Measurements from ENCODE around the gene CDKL2. TPM values are rescaled to one million over a fixed set of nuclear protein-coding genes. Genes with fewer than 3 reads are reported as not detected.

CDKL2 gene
- total RNA-seq (2022; extraction: Qiagen RNA extraction), result 0.56 to 1.3 TPM (median 0.78 TPM) in 5 replicates

DNA sequence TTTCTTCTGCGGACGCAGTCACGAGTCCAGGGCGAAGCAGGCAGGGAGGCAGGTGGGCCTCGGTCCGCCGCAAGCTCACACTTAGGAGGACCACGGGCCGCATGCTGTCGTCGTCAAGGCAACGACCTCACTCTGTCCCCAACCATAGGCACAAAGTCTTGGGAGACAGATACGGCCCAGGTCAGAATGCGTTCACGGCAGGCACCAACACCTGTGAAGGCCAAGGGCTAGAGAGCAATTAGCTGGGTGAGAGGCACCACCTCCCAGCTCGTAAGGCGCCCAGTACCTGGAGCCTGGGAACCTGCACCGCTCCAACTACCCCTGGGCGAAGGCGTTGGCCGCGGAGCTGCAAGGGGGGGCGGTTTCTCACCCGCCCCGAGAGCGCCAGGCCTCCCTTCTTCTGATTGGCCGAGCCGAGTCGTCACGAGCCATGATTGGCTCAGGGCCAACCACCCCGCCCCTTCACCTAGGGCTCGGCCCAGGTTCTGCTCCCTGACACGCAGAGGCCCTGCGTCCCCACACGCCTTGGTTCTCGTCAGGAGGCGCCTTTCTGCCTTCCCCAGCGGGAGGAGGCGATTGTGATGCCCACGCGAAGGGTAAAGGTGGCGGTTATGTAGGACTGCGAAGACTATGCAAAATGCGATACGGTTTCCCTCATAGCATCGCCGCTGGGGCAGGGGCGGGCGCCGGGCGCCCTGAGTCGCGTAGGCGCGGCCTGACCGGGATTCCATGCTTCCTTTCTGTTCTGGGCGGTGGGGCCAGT is at the start of gene CDKL2:
TSS of gene CDKL2 (minus strand) at position 355 of the 763 bp plus-strand sequence. CDS start 4,540 bp downstream, outside the sequence.

DNA sequence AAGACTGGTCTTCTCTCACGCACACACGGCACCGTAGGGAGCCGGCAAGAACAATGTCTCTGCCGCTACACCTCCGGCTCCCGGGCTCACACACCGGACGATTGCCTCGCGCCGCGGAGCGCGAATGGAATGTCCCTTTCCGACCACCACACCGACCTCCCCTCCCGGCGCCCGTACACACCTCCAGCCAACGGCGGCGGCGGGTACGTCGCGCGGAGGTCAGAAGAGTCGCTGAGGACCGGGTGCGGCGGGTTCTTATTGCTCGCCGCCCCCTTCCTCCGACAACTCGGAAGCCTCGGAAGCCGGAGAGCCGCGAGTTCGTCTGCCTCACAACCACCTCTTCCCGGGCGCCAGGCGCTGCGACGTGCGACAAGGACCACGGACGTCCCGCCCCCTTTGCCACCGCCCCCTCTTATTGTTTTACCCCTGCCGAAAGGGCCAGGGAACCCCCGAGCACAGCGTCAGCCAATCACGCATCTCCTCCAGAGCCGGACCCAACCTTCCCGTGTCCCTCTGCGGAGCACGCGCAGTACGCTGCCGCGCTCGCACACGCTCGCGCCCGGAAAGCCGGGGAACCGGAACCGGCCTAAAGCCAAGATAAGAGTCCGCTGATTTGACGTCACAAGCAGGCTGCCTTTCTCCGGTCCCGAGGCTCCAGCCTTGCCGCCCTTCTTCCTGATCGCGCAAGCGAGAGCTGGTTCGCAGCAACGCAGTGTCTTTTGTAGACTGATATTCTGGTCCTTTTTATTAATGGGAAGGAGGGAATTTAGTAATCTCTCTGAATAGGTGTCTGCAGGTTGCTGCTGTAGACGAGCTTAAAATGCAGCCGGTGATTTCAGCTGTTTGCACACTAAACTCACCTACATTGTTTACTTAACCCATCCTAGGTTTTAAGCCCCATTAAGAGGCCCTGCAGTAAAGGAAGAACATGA is 43.0 kb upstream of the CDKL2 start, which contains the start of gene G3BP2:
TSS of gene G3BP2 (minus strand) at position 385 of the 932 bp plus-strand sequence. CDS start 11,386 bp downstream, outside the sequence.

DNA sequence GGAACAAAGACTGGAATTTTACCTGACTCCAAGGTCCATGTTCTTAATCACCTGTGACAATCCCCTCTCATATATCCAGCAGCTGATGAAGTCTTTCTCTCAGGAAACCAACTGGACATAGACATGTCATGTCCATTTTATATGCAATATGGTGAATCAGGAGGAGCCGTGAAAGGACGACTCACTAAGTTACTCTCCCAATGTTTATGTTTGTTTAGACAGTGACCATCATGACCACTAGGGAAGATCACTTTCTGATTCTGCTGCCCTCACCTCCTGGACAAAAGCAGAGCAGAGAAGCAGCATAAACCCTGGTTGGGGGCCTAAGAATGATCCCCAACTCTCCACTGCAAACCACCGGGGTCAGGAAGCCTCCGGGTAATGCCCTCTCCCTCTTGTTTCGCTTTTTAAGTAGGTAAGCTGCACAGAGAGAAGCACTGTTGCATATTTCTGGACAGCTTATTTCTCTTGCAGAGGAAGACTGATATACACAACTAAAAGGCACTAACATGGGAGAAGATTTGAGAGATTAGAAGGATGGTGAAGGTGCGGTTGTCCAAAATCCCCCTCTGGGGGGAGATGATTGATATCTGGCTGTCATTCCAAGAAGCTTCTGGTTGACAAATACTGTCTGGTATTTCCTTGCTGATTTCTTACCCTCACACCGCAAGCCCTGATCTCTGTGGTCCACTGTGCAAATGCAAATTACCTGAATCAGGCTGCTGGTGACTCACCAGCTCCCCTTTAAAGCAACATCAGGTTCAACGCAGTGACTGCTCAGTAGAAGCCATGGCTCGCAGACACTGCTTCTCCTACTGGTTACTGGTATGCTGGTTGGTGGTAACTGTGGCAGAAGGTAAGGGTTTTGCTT is 74.8 kb downstream of the CDKL2 start, which contains the start of gene ODAPH:
TSS of gene ODAPH (plus strand) at position 773 of the 871 bp plus-strand sequence. CDS start at position 790, 17 bp downstream.

Other genes starting within 250 kb of the CDKL2 start
- gene RCHY1, start 116.1 kb downstream of the CDKL2 start, total RNA-seq (2022; extraction: Qiagen RNA extraction), result 12.9 to 19.8 TPM (median 13.7 TPM) in 5 replicates
- gene THAP6, start 116.1 kb downstream of the CDKL2 start, total RNA-seq (2022; extraction: Qiagen RNA extraction), result 4.8 to 5.9 TPM (median 5.1 TPM) in 5 replicates
- 0.14 TPM in 1 of 5 replicates, not detected in the others for gene ODAPH, start 74.5 kb downstream of the CDKL2 start, total RNA-seq (2022; extraction: Qiagen RNA extraction)
- gene G3BP2, start 42.9 kb upstream of the CDKL2 start, total RNA-seq (2022; extraction: Qiagen RNA extraction), result 76.1 to 100 TPM (median 90.0 TPM) in 5 replicates
- gene USO1, start 94.0 kb upstream of the CDKL2 start, total RNA-seq (2022; extraction: Qiagen RNA extraction), result 21.8 to 27.7 TPM (median 26.1 TPM) in 5 replicates

Data from A549 treated with dexamethasone at 1 μM for 4 hours (cell line).